ENCODE data around the gene MAP1B. TPM values are rescaled to one million over a fixed set of nuclear protein-coding genes. Genes with fewer than 3 reads are reported as not detected.

MAP1B gene
- polyA plus RNA-seq, 1 donor from 2014 or later: 234 TPM

DNA sequence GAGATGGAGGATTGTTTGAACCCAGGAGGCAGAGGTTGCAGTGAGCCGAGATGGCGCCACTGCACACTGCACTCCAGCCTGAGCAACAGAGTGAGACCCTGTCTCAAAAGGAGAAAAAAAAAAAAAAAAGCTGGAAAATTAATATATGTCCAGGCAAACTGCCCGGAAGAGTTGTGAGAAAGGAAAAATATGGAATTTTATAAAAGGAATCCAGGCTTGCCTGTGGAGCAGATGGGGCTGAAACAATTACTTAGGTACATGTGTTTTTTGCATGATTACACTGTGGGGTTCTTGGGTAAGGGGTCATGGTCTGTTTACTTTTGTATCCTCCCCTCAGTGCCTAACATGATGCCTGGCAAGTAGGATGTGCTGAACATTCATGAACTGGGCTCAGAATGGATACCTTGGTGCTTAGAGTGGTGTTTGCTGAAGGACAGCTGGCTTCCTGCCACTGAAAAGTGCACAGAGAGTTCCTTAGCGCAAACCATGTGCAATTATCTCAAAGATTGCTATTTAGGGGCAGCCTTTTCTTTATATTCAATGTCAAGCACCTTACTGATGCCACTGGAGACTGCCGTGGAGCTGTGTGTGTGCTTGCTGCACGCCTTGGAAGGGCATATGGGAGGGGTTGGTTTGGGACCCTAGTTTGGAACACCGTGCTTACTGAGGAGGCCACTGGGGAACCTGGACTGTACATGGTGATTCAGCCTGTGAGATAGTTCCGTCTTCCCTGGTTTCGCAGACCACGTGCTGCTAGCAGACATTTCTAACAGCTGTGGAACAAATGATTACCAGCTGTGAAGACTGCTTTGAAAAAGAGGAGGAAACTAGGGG lies 78.4 kb downstream of the MAP1B start:
- no peak overlapping the region for H3K4me3 ChIP-seq (ENCODE audit: low read length)
- no peaks in the 10 kb centered on the region for H3K9me3 ChIP-seq (ENCODE audit: low read length)
- no peaks in the 10 kb centered on the region for H3K9me2 ChIP-seq (ENCODE audit: insufficient read depth, low read length)
- TF ChIP-seq, protein P1, sequence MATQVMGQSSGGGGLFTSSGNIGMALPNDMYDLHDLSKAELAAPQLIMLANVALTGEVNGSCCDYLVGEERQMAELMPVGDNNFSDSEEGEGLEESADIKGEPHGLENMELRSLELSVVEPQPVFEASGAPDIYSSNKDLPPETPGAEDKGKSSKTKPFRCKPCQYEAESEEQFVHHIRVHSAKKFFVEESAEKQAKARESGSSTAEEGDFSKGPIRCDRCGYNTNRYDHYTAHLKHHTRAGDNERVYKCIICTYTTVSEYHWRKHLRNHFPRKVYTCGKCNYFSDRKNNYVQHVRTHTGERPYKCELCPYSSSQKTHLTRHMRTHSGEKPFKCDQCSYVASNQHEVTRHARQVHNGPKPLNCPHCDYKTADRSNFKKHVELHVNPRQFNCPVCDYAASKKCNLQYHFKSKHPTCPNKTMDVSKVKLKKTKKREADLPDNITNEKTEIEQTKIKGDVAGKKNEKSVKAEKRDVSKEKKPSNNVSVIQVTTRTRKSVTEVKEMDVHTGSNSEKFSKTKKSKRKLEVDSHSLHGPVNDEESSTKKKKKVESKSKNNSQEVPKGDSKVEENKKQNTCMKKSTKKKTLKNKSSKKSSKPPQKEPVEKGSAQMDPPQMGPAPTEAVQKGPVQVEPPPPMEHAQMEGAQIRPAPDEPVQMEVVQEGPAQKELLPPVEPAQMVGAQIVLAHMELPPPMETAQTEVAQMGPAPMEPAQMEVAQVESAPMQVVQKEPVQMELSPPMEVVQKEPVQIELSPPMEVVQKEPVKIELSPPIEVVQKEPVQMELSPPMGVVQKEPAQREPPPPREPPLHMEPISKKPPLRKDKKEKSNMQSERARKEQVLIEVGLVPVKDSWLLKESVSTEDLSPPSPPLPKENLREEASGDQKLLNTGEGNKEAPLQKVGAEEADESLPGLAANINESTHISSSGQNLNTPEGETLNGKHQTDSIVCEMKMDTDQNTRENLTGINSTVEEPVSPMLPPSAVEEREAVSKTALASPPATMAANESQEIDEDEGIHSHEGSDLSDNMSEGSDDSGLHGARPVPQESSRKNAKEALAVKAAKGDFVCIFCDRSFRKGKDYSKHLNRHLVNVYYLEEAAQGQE (IDR thresholded peaks at IDR 0.05; ENCODE audit: borderline replicate concordance): no peak
- TF ChIP-seq EZH2 (IDR thresholded peaks at IDR 0.05; ENCODE audit: borderline replicate concordance, insufficient read depth, low read length, poor library complexity, severe bottlenecking): no peak
- TF ChIP-seq SMC3 (conservative IDR thresholded peaks at IDR 0.05; ENCODE audit: poor library complexity): no peak
- no peak for TF ChIP-seq TAF1 (IDR thresholded peaks at IDR 0.05; ENCODE audit: low read depth)
- TF ChIP-seq, protein P2, sequence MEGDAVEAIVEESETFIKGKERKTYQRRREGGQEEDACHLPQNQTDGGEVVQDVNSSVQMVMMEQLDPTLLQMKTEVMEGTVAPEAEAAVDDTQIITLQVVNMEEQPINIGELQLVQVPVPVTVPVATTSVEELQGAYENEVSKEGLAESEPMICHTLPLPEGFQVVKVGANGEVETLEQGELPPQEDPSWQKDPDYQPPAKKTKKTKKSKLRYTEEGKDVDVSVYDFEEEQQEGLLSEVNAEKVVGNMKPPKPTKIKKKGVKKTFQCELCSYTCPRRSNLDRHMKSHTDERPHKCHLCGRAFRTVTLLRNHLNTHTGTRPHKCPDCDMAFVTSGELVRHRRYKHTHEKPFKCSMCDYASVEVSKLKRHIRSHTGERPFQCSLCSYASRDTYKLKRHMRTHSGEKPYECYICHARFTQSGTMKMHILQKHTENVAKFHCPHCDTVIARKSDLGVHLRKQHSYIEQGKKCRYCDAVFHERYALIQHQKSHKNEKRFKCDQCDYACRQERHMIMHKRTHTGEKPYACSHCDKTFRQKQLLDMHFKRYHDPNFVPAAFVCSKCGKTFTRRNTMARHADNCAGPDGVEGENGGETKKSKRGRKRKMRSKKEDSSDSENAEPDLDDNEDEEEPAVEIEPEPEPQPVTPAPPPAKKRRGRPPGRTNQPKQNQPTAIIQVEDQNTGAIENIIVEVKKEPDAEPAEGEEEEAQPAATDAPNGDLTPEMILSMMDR (IDR thresholded peaks at IDR 0.05; ENCODE audit: poor library complexity, severe bottlenecking): no peak
- no peak for TF ChIP-seq EP300 (conservative IDR thresholded peaks at IDR 0.05; ENCODE audit: poor library complexity, severe bottlenecking)
- TF ChIP-seq RAD21 (conservative IDR thresholded peaks at IDR 0.05): no peak
- no peak for TF ChIP-seq MXI1 (conservative IDR thresholded peaks at IDR 0.05; ENCODE audit: poor library complexity, severe bottlenecking)
- TF ChIP-seq POLR2AphosphoS5 (IDR thresholded peaks at IDR 0.05): no peak
- no peak overlapping the region for H3K4me2 ChIP-seq (ENCODE audit: low read length)
- peaks cover 8% of the 10 kb centered on the region for H3F3A ChIP-seq (ENCODE audit: insufficient read depth, low read length, poor library complexity, severe bottlenecking)
- H3K27ac ChIP-seq (ENCODE audit: low read length): no peak overlapping the region
- H3K9ac ChIP-seq (ENCODE audit: low read length): no peak overlapping the region
- no peak overlapping the region for H2AFZ ChIP-seq (ENCODE audit: low read depth, low read length)
- peaks cover 96% of the 10 kb centered on the region for H4K20me1 ChIP-seq (ENCODE audit: insufficient read depth)
- H3K79me2 ChIP-seq (replicated peaks; ENCODE audit: insufficient read depth, low read length): peaks cover 98% of the 10 kb centered on the region
- H3K36me3 ChIP-seq (ENCODE audit: insufficient read depth, low read length): peaks cover 54% of the 10 kb centered on the region
- H3K27me3 ChIP-seq (ENCODE audit: insufficient read depth, low read depth, low read length): no peaks in the 10 kb centered on the region

DNA sequence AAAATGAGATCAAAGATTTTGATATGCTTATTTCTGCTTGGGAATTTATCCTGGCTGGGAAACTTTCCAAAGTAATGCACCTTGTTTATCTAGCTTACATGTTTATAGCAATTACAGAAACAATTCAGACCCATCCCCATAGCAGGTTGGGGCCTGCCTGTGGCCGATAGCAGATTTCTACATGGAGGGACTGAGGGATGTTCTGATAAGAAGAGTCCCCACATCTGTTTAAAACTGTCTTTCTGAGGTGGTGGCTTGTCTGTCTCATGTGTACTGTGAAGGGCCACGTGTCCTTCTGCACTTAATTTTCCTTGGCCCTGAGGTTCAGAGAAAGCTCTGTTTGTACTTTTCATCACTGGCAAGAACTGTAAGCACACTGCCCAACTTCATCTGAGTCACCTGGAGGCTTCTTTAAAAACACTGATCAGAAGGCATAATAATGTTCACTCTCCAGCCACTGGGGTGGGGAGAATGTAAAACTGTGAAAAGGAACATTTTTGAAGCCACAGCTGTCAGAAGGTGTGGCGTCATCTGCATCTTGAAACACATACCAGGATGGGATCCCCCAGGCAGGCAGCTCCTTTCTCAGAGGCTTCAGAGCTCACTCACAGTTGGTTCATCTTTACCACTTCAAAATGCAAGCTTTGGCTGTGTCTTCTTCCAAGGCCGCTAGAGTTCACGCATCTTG lies 80.3 kb downstream of the MAP1B start:
- Histone ChIP-seq H4K20me1 (ENCODE audit: insufficient read depth) (peaks cover 98% of the 10 kb centered on the region), H3K9me2 (ENCODE audit: insufficient read depth, low read length) (no peaks in the 10 kb centered on the region), H3K79me2 (replicated peaks; ENCODE audit: insufficient read depth, low read length) (peaks cover 99% of the 10 kb centered on the region), H2AFZ (ENCODE audit: low read depth, low read length) (no peak overlapping the region), H3K9me3 (ENCODE audit: low read length) (no peaks in the 10 kb centered on the region), H3K9ac (ENCODE audit: low read length) (no peak overlapping the region), H3K4me2 (ENCODE audit: low read length) (no peak overlapping the region), H3K27me3 (ENCODE audit: insufficient read depth, low read depth, low read length) (no peaks in the 10 kb centered on the region), H3K4me3 (ENCODE audit: low read length) (no peak overlapping the region), H3K27ac (ENCODE audit: low read length) (no peak overlapping the region), H3K36me3 (ENCODE audit: insufficient read depth, low read length) (peaks cover 61% of the 10 kb centered on the region), H3F3A (ENCODE audit: insufficient read depth, low read length, poor library complexity, severe bottlenecking) (peaks cover 8% of the 10 kb centered on the region)
- TF ChIP-seq RAD21 (conservative IDR thresholded peaks at IDR 0.05) (no peak), EP300 (conservative IDR thresholded peaks at IDR 0.05; ENCODE audit: poor library complexity, severe bottlenecking) (no peak), TAF1 (IDR thresholded peaks at IDR 0.05; ENCODE audit: low read depth) (no peak), SMC3 (conservative IDR thresholded peaks at IDR 0.05; ENCODE audit: poor library complexity) (no peak), EZH2 (IDR thresholded peaks at IDR 0.05; ENCODE audit: borderline replicate concordance, insufficient read depth, low read length, poor library complexity, severe bottlenecking) (no peak), MXI1 (conservative IDR thresholded peaks at IDR 0.05; ENCODE audit: poor library complexity, severe bottlenecking) (no peak), POLR2AphosphoS5 (IDR thresholded peaks at IDR 0.05) (no peak)
- TF ChIP-seq, protein P2 (IDR thresholded peaks at IDR 0.05; ENCODE audit: poor library complexity, severe bottlenecking): no peak
- TF ChIP-seq, protein P1 (IDR thresholded peaks at IDR 0.05; ENCODE audit: borderline replicate concordance): no peak
